Hepatocyte (in vitro differentiated cells): Measurements from ENCODE around the gene RBFOX2.

Experiments used
- EZH2 ChIP-seq: fragments of 200-600 bp; sonication (generic); IDR thresholded peaks from 2 replicates; pipeline ENCODE4 v1.6.1; 2016; ENCODE audit warnings: antibody characterized with exemption, mild to moderate bottlenecking, borderline replicate concordance
- EZH2phosphoT487 ChIP-seq: fragments of 200-600 bp; sonication (generic); IDR thresholded peaks from one replicate; pipeline ENCODE4 v1.6.1; 2018; ENCODE audit warnings: antibody characterized with exemption, mild to moderate bottlenecking, low read depth, moderate library complexity; ENCODE audit not compliant: unreplicated experiment, severe bottlenecking
- TF ChIP-seq, protein P1 (sequence below): fragments of 200-600 bp; sonication (generic); IDR thresholded peaks from 2 replicates; pipeline ENCODE4 v1.5.1; 2016; ENCODE audit warnings: antibody characterized with exemption, mild to moderate bottlenecking; ENCODE audit not compliant: poor library complexity

DNA sequence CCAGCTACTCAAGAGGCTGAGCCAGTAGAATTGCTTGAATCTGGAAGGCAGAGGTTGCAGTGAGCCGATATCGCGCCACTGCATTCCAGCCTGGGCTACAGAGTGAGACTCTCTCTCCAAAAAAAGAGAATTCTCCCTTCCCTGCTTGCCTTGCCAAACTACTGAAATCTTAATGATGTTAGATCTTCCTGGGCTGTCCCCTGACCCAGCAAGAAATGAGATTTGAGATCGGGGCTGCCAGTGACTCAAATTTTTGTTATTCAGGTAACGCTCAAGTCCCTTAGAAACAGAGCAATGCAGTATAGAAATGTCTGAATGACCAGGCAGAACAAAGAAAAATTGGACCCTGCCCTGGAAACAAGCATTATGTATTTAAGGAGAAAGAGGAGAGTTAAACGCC lies 4.0 kb upstream of the RBFOX2 start:
- TF ChIP-seq EZH2 (no peak), EZH2phosphoT487 (no peak)
- TF ChIP-seq, protein P1, sequence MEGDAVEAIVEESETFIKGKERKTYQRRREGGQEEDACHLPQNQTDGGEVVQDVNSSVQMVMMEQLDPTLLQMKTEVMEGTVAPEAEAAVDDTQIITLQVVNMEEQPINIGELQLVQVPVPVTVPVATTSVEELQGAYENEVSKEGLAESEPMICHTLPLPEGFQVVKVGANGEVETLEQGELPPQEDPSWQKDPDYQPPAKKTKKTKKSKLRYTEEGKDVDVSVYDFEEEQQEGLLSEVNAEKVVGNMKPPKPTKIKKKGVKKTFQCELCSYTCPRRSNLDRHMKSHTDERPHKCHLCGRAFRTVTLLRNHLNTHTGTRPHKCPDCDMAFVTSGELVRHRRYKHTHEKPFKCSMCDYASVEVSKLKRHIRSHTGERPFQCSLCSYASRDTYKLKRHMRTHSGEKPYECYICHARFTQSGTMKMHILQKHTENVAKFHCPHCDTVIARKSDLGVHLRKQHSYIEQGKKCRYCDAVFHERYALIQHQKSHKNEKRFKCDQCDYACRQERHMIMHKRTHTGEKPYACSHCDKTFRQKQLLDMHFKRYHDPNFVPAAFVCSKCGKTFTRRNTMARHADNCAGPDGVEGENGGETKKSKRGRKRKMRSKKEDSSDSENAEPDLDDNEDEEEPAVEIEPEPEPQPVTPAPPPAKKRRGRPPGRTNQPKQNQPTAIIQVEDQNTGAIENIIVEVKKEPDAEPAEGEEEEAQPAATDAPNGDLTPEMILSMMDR, result no peak
